ENCODE results near the gene NLRC5.

Gene NLRC5

DNA sequence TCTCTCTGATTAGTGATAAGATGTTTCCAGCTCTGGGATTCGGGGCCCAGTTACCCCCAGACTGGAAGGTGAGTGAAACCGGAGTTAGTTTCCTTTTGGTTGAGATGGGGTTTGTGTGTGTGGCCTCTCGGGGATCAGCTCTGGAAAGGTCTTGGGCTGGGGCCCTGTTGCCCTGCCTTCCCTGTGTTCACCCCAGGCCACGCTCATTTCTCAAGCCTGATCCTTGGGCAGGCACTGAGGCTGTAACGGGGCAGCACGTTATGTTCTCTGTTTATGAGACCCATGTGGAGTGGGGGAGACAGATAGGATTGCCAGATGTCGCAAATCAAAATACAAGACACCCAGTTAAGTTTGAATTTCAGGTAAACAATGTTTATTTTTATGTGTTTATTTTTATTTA lies 138.5 kb downstream of the NLRC5 start:
- DNase-seq (ENCODE audit: low read depth), result no peak

DNA sequence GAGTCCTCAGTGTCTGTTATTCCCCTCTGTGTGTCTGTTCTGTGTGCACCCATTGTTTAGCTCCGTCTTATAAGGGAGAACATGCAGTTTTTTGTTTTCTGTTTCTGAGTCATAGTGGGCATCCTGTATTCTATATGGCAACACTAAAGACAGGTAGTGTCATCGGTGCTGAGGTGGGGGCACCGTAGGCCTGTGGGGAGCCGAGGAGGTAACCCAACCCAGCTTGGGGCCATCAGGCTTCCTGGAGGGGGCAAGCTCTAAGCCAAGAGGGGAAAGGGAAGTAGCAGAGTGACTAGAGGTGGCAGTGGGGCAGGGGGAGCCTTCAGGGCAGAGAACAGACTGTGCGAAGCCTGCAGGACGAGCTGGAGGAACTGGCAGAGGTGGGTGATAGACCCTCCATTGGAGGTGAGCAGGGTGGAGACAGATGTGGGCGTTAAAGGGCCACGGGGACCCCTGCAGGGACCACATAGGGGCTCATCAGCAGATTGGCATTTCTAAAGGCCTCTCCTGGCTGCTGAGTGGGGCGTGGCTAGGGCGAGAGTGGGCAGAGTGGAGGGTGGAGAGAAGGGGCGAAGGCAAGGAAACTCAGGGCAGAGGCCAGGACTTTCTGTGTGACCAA lies 139.5 kb downstream of the NLRC5 start:
- DNase-seq (ENCODE audit: low read depth), result no peak

DNA sequence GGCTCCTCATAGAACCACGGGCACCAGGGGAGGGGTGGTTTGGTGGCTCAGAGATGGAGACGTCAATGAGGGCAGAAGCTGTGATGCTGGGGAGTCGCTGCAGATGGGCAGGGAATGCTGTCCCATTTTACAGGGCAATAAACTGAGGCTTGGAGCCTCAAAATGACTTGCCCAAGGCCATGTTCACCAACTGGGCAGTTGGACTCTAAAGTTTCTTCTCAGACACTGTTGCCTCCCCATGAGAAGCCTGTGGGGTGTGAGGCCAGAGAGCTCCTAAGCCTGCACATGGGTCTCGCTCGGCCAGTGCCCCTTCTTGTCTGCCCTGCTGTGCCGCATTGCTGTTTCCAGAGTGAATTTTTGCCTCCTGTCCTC lies 141.6 kb downstream of the NLRC5 start:
- DNase-seq (ENCODE audit: low read depth), result no peak

DNA sequence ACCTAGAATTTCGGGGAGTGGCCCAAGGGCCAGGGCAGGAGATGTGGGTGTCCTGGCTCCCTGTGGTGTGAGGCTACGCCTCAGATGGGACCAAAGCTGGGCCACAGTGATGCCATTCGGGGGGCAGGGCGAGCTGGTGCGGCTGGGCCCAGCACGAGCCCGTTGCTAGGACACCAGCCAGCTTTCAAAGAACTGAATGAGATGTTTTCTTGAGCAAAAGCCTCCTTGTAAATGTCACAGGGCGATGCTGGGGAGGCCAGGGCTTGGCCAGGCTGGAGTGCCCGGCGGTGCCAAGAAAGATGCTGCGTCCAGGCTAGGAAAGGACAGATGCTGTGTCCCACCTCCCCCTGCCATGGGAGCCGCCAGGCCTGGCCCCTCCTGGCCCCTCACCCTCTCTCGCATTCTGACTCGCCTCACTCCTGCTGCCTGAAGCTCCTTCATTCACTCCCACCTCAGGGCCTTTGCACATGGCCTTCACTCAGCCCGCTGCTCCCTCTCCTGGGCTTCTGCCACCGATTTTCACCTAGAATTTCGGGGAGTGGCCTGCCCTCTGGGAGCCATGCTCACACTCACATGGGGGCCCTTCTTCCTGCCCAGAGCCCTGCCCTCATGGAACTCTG lies 142.1 kb downstream of the NLRC5 start:
- no peak for DNase-seq (ENCODE audit: low read depth)

DNA sequence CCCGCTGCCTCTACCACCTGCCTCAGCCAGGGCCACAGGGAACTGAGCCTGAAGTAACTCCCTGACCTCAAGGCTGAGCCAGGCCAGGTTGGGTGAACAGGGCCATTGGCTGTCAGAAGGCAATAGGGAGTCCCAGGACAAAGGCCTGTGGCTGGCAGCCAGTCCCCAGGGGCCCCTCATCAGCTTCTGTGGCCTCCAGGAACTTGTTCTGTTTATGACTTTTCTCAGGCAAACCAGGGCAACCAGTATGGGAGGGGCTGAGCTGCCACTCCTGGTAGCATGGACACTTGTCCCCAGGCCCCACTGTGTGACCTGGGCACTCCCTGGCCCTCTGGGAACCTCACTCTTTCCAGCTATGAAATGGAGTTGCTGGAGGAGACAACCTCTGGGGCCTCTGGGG lies 143.1 kb downstream of the NLRC5 start:
- DNase-seq (ENCODE audit: low read depth), result no peak

DNA sequence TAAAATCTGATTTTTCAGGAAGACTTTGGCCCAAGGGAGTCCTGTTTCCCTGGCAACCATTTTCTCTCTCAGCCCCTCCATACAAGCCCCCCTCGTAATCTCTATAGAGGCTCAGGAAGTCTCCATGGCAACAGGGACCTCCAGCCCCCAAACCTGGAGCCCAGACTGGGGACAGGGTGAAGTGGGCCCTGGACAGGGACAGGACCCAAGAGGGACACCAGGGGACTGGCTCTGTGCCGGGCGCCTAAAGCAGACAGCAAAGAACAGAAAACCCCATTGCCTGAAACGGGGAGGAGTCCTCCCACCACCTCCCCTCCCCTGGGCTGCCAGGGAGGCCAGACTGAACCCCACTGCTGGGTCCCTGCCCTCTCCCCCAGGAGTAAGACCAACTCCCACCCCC lies 143.7 kb downstream of the NLRC5 start:
- no peak for DNase-seq (ENCODE audit: low read depth)
